Measurements from ENCODE around the gene MUC6. TPM values are rescaled to one million over a fixed set of nuclear protein-coding genes. Genes with fewer than 3 reads are reported as not detected.

Gene MUC6
- total and polyA plus RNA-seq, 2 of the 8 experiments (the other 6 are each of a cell fraction or from before 2014, with no cell fraction given): not detected

DNA sequence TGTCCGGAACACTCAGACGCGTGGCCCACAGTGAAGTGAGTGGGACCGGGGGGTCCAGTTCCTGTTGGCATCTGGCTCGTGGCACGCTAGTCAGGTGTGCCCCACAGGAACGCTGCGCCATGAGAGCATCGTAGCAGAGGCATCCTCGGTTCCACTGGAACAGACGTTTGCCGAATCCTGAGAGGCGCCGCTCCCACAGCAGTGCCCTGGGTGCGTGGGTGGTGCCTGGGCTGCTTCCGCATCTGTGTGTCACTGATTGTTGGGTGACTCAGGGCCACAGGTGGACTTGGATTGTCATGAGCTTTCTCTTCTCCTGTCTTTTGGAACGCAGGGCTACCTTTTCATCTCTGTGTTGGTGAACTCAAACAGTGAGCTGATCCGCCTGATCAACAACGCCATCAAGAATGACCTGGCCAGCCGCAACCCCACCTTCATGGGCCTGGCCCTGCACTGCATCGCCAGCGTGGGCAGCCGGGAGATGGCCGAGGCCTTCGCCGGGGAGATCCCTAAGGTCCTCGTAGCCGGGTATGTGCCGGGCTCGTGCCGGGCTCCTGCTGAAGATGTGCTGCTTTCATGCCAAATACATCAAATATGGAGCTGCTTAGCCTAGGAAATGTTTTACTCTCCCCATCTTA, 64.7 kb downstream of the MUC6 start (continued):
- TF ChIP-seq, protein P1, sequence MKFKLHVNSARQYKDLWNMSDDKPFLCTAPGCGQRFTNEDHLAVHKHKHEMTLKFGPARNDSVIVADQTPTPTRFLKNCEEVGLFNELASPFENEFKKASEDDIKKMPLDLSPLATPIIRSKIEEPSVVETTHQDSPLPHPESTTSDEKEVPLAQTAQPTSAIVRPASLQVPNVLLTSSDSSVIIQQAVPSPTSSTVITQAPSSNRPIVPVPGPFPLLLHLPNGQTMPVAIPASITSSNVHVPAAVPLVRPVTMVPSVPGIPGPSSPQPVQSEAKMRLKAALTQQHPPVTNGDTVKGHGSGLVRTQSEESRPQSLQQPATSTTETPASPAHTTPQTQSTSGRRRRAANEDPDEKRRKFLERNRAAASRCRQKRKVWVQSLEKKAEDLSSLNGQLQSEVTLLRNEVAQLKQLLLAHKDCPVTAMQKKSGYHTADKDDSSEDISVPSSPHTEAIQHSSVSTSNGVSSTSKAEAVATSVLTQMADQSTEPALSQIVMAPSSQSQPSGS (IDR thresholded peaks at IDR 0.05; ENCODE audit: low read length): no peak
- no peak for TF ChIP-seq GABPA (IDR thresholded peaks at IDR 0.05; ENCODE audit: borderline replicate concordance, insufficient read depth, low read length)

All from H1 (cell line).